Ovary (tissue), 3 donors: Measurements from ENCODE around the gene KAT6B.

ENCODE experiments used
- POLR2A ChIP-seq: fragments of 450-650 bp; IDR thresholded peaks from one replicate; pipeline ENCODE4 v1.6.1; 2017; ENCODE audit warnings: antibody characterized with exemption, mild to moderate bottlenecking, moderate library complexity
- TF ChIP-seq, protein P1 (sequence below), 3 donors: fragments of 450-650 bp in 2 of 3; fragments of 200-600 bp in 1 of 3; IDR thresholded peaks; one replicate each; pipeline versions ENCODE4 v1.5.1 to v1.8.0; 2016 to 2022; ENCODE audit warnings: antibody characterized with exemption in 3 of 3, mild to moderate bottlenecking in 1 of 3
- donor health status: DM: no; HTN: no; CAD: no.

GRCh38 chr10:75072727-75073126 is 246.3 kb downstream of the KAT6B start:
- TF ChIP-seq, protein P1, sequence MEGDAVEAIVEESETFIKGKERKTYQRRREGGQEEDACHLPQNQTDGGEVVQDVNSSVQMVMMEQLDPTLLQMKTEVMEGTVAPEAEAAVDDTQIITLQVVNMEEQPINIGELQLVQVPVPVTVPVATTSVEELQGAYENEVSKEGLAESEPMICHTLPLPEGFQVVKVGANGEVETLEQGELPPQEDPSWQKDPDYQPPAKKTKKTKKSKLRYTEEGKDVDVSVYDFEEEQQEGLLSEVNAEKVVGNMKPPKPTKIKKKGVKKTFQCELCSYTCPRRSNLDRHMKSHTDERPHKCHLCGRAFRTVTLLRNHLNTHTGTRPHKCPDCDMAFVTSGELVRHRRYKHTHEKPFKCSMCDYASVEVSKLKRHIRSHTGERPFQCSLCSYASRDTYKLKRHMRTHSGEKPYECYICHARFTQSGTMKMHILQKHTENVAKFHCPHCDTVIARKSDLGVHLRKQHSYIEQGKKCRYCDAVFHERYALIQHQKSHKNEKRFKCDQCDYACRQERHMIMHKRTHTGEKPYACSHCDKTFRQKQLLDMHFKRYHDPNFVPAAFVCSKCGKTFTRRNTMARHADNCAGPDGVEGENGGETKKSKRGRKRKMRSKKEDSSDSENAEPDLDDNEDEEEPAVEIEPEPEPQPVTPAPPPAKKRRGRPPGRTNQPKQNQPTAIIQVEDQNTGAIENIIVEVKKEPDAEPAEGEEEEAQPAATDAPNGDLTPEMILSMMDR (IDR thresholded peaks at IDR 0.05), result no peak
- no peak for TF ChIP-seq POLR2A
